Measurements from ENCODE around the gene RNU6-9.

RNU6-9 gene

GRCh38 chr19:927351-927779 lies 34.1 kb downstream of the RNU6-9 start:
- Histone ChIP-seq H3K27ac (no peak overlapping the region), H3K4me3 (ENCODE audit: low read depth, low read length) (peak overlapping the region; percentile 82), H3K27me3 (replicated peaks) (no peaks in the 10 kb centered on the region), H3K36me3 (replicated peaks) (peaks cover 9% of the 10 kb centered on the region)
- TF ChIP-seq, protein P1, sequence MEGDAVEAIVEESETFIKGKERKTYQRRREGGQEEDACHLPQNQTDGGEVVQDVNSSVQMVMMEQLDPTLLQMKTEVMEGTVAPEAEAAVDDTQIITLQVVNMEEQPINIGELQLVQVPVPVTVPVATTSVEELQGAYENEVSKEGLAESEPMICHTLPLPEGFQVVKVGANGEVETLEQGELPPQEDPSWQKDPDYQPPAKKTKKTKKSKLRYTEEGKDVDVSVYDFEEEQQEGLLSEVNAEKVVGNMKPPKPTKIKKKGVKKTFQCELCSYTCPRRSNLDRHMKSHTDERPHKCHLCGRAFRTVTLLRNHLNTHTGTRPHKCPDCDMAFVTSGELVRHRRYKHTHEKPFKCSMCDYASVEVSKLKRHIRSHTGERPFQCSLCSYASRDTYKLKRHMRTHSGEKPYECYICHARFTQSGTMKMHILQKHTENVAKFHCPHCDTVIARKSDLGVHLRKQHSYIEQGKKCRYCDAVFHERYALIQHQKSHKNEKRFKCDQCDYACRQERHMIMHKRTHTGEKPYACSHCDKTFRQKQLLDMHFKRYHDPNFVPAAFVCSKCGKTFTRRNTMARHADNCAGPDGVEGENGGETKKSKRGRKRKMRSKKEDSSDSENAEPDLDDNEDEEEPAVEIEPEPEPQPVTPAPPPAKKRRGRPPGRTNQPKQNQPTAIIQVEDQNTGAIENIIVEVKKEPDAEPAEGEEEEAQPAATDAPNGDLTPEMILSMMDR (IDR thresholded peaks at IDR 0.05; ENCODE audit: low read depth, low read length, missing control alignments): no peak
- no peak for DNase-seq
- in situ Hi-C loops (cut with HindIII; ENCODE audit: low pct_ligation_motif_present, low sequenced_read_pairs): no loop called here

DNA sequence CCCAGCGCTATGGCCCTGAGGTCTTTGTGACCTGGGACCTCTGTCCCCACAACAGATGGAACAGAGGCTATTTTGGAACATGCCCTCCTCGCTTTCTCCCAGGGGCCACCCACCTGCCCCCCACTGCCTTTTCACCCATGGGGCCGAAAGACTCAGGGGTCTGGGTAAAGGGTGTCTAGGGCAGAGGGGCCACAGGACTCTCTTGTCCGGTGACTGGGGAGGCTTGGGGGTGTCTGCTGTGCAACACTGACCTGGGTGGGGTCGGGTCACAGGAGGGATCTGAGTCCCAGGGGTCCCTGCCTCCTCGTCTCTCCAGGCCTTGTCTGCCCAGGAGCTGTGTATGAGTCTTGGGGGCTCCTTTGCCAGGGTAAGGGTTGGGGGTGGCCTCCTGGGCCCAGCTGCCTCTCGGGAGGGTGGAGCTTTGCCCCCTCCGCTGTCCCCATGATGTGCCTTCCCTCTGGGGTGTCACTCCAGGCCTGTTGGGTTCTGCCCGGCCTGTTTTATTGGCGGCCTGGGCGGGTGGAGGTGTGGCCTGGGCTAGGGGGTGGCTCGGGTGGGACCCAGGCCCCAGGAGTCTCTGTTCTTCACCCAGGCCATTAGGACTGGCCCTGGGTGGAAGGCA lies 34.6 kb downstream of the RNU6-9 start:
- Histone ChIP-seq H3K27ac (no peak overlapping the region), H3K4me3 (ENCODE audit: low read depth, low read length) (peak overlapping the region; percentile 82)

DNA sequence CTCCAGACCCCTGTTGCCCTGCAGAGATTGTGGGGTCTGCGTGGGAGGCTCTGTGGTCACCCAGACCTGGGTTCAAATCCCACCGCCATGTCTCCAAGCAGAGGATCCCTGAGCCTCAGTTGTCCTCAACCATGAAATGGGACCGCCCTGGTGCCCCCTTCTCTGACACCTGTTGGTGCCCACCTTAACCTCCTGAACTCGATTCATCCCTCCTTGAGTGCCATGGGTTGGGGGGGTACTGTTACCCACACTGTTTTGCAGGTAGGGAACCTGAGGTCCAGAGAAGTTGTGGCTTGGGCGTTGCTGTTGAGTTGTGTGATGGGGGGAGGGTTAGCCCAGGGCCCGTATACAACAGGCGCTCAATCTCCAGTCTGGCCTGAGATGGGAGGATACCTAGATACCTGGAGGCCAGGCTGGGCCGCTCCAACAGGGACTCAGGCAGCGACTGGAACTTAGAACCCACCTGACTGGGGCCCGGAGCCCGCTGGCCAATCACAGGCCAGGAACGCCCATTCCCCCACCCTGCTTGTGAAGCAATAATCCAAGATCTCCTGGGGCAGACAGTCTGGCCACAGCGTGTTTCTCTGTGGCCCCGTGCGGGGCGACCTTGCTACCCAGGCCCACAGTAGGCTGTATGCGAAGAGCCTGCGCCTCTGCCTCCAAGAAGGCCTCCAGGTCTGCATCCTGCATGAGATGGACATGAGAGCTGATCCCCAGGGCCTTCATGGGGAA lies 35.4 kb downstream of the RNU6-9 start:
- TF ChIP-seq, protein P1 (IDR thresholded peaks at IDR 0.05; ENCODE audit: low read depth, low read length, missing control alignments): no peak
- Histone ChIP-seq H3K27me3 (replicated peaks) (no peaks in the 10 kb centered on the region), H3K4me3 (ENCODE audit: low read depth, low read length) (no peak overlapping the region), H3K27ac (no peak overlapping the region), H3K36me3 (replicated peaks) (peaks cover 9% of the 10 kb centered on the region)
- in situ Hi-C loops (cut with HindIII; ENCODE audit: low pct_ligation_motif_present, low sequenced_read_pairs): no loop called here
- no peak for DNase-seq

More for the DNA sequence above, 34.6 kb downstream of the RNU6-9 start:
- in situ Hi-C loops (cut with HindIII; ENCODE audit: low pct_ligation_motif_present, low sequenced_read_pairs): no loop called here
- peaks cover 9% of the 10 kb centered on the region for H3K36me3 ChIP-seq (replicated peaks)
- no peaks in the 10 kb centered on the region for H3K27me3 ChIP-seq (replicated peaks)
- TF ChIP-seq, protein P1 (IDR thresholded peaks at IDR 0.05; ENCODE audit: low read depth, low read length, missing control alignments): no peak
- no peak for DNase-seq

GRCh38 chr19:929203-929890 lies 36.1 kb downstream of the RNU6-9 start:
- Histone ChIP-seq H3K4me3 (ENCODE audit: low read depth, low read length) (no peak overlapping the region), H3K27me3 (replicated peaks) (no peaks in the 10 kb centered on the region), H3K27ac (no peak overlapping the region), H3K36me3 (replicated peaks) (peaks cover 9% of the 10 kb centered on the region)
- no peak for DNase-seq
- TF ChIP-seq, protein P1 (IDR thresholded peaks at IDR 0.05; ENCODE audit: low read depth, low read length, missing control alignments): no peak
- in situ Hi-C loops (cut with HindIII; ENCODE audit: low pct_ligation_motif_present, low sequenced_read_pairs): no loop called here

- TF ChIP-seq, protein P1 (IDR thresholded peaks at IDR 0.05; ENCODE audit: low read depth, low read length, missing control alignments): no peak
- peaks cover 9% of the 10 kb centered on the region for H3K36me3 ChIP-seq (replicated peaks)
- no peak overlapping the region for H3K4me3 ChIP-seq (ENCODE audit: low read depth, low read length)
- no peaks in the 10 kb centered on the region for H3K27me3 ChIP-seq (replicated peaks)
- in situ Hi-C loops (cut with HindIII; ENCODE audit: low pct_ligation_motif_present, low sequenced_read_pairs): no loop called here
- H3K27ac ChIP-seq: no peak overlapping the region
- DNase-seq: no peak
Measured at GRCh38 chr19:929891-930258, 36.6 kb downstream of the RNU6-9 start.
